Stimulated activated CD8-positive, alpha-beta memory T cell treated with anti-CD3 and anti-CD28 coated beads, Interleukin-4, amount 100 ng/mL, for 4 hours (primary cell): ENCODE results near the gene AVEN.
"Not testable (repeated sequence)": the region's sequence is repeated elsewhere in the genome, so short reads cannot be mapped to it uniquely, and the experiment has no call there.

Source experiments
- DNase-seq, 2 donors: peaks; one replicate each; pipeline ENCODE4 v3.0.0-alpha.2; 2020; ENCODE audit warnings: low read depth in 2 of 2, low spot score in 1 of 2

The AVEN gene

GRCh38 chr15:34038871-34039789 is at the start of gene AVEN:
Gene AVEN (minus strand): TSS chr15:34039204. CDS start chr15:34039046, 158 bp downstream.
- DNase-seq: peak; percentile 9 to 21

DNA sequence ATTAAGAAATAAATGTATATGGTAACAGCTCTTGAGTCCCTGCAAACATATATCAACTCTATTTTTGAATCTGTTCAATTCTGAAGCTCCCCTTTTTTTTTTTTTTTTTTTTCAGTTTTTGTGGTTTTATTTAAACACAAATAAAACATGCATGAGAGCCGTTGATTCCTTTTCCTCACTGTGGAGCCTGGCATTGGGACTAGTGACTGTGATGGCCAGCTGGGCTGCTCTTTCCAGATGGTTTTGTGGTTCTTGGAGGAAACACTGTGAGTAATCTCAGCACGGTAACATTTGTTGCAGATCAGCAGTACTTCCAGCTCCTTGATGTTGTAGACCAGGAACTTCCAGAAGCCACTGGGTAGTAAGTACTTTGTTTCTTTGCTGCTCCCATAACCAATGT is 46.7 kb upstream of the AVEN start:
- DNase-seq: no peak

GRCh38 chr15:34084086-34084485 is 45.1 kb upstream of the AVEN start:
- DNase-seq: no peak

DNA sequence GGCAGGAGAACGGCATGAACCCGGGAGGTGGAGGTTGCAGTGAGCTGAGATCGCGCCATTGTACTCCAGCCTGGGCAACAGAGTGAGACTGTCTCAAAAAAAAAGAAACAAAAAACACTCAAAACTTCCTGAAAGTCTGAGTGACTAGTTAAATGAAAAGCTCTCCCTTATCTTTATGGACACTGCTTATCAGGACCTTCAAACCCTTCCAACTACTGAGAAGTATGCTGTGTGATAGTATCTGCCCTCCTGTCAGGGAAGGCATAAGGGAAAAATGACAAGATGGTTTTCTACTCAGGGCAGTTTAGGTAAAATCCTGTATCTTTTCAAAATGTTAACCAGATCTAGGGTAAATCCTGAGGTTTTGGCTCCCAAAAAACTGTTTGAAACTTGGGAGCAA is 40.9 kb upstream of the AVEN start:
- no peak for DNase-seq

- no peak for DNase-seq
Measured at GRCh38 chr15:34078900-34079299, 39.9 kb upstream of the AVEN start.

DNA sequence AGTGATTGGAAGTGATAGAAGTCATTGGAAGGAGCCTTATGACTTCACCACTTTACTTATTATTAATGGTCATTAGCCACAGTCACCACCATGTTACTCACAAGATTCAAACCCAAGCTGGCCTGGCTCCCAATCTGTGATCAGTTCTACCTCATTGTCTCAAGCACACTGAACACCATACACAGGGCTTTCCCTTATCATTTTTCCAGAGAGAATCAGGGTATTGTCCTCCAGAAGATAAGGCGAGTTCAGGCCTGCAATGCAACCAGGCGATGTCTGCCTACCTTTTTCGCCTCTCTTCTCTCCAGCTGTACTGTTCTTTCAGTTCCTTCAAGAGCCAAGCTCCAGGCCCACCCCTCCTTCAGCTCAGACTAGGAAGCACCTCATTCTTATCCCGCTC is 37.8 kb upstream of the AVEN start:
- no peak for DNase-seq

DNA sequence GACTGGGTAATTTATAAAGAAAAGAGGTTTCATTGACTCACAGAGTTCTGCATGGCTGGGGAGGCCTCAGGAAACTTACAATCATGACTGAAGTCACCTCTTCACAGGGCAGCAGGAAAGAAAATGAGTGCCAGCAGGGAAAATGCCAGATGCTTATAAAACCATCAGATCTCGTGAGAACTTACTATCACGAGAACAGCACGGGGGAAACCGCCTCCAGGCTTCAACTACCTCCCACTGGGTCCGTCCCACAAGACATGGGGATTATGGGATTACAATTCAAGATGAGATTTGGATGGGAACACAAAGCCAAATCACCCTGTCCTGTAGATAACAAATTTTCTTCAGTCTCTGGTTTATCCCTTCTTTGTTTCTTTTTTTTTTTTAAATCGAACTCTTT is 31.0 kb upstream of the AVEN start:
- DNase-seq: no peak

DNA sequence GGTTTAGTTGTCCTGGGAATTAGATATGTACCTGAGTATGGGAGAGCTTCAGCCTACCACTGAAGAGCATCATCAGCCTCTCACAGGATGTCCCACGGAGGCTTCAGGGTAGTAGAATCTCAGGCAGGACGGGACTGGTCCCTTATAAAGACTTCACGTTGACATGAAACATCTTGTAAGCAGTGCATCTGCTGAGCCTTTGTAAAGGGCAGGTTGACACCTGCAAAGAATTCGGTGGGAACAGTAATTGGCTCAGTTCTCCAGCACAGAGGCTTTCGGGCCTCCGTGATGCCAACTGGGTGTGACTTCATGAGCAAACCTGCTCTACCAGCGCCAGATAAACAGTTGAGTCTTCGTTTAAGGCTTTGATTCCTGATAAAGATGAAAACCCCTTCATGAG is 26.9 kb upstream of the AVEN start:
- no peak for DNase-seq

- no peak for DNase-seq
Measured at GRCh38 chr15:34065261-34065660, 26.3 kb upstream of the AVEN start.

- no peak for DNase-seq
Measured at GRCh38 chr15:34064438-34064837, 25.4 kb upstream of the AVEN start.

- no peak for DNase-seq
Measured at GRCh38 chr15:34059946-34060345, 20.9 kb upstream of the AVEN start.

GRCh38 chr15:34059476-34059875 is 20.5 kb upstream of the AVEN start:
- no peak for DNase-seq

DNA sequence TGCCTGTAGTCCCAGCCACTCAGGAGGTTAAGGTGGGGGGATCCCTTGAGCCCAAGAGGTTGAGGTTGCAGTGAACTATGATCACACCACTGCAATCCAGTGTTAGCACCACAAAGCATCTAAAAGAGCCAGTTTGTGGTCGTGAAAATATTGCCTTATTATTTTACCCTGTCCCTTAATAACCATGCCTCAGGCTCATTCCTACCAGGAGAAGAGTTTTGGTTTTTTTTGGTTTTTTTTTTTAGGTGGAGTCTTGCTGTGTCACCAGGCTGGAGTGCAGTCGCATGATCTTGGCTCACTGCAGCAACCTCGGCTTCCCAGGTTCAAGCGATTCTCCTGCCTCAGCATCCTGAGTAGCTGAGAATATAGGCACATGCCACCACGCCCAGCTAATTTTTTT is 17.9 kb upstream of the AVEN start:
- DNase-seq: no peak

- no peak for DNase-seq
Measured at GRCh38 chr15:34055868-34056595, 17.0 kb upstream of the AVEN start.

- DNase-seq: no peak
Measured at GRCh38 chr15:34054081-34054707, 15.2 kb upstream of the AVEN start.

- DNase-seq: not testable (repeated sequence)
Measured at GRCh38 chr15:34050385-34050784, 11.4 kb upstream of the AVEN start.

GRCh38 chr15:34049112-34049511 is 10.1 kb upstream of the AVEN start:
- DNase-seq: no peak

DNA sequence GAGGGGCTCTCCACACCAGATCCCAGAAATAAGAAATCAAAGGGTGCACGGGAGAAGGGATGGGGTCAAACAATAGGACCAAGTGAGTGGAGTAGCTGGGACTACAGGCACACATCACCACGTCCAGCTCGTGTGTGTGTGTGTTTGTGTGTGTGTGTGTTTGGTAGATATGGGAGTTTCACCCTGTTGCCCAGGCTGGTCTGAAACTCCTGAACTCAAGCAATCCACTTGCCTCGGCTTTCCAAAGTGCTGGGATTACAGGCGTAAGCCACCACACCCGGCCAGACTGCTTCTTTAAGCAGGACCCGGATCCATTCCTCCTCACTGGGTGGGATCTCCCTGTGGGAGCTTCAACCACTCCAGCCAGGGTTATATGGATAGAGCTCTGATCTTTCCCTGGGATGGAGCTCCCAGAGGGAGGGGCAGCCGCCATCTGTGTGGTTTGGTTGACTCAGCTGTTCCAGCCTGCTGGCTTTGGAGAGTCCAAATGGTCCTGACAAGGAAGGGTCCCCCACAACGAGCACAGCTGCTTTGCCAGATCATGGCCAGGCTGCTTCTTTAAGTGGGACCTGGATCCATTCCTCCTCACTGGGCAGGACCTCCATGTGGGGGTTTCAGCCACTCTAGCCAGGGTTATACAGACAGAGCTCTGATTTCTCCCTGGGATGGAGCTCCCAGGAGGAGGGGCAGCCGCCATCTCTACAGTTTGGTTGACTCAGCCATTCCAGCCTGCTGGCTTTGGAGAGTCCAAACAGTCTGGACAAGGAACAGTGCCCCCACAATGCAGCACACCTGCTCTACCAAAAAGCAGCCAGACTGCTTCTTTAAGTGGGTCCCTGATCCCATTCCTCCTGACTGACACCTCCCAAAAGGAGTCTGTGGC is 9.1 kb upstream of the AVEN start:
- DNase-seq: no peak

DNA sequence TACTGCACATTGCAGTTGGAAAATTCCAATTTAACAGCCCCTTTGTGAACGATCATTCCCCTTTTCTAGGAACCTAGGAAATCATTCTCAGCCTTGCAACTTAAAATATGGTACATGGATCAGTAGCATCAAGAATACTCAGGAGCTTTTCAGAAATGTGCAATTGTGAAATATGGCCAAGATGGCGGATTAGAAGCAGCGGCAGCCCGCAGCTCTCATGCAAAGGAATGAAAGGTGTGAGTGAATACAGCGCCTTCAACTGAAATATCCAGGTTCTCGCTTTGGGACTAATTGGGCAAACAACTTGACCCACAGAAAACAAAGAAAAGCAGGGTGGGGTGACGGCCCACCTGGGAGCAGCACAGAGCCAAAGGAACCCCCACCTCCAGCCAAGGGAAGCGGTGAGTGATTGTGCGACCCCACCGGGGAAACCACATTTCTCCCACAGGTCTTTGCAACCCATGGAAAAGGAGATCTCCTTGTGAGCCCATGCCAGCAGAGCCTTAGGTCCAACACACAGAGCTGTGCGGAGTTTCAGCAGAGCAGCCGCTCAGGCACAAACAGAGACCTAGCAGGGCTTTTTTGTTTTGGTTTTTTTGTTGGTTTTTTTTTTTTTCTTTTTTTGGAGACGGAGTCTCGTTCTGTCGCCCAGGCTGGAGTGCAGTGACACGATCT is 7.6 kb upstream of the AVEN start:
- DNase-seq: no peak

DNA sequence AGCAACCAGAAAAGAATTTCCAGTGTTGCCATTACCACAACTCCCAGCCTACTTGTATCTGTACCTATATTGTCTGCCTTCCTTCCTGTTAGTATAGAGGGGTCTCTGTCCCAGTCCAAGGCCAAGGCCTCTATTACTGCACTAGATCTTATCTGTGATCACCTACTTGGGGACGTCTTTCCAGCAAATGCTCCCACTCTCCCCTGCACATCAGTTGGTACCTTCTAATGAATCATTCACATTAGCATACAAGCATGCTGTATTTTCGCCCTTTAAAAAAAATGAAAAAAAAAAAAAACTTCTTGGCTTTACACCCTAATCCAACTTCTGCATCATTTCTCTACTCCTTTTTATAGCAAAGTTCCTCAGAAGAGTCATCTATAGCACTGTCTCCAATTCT is 4.8 kb upstream of the AVEN start:
- no peak for DNase-seq
